Measurements from ENCODE around the gene HENMT1.

HENMT1 gene

DNA sequence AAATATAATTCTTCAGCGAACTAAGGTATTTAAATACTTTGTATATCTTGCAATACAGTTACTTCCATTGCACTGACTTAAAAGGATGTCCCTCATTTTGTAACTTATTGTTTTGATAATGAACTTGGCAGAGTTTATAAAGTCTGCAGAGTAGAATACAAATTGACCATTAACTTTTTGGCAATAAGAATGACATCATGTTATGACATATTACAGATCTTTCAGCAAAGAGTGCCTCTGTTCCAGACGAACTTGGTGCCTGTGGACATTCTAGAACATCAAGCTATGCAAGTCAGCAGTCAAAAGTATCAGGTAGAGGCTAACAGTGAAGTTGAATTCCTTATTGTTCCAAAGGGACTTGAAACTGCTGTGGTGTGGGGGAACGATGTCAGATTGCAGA lies 32.9 kb downstream of the HENMT1 start:
- H3K9me3 Mint-ChIP-seq = no peaks in the 10 kb centered on the region
- H3K4me1 Mint-ChIP-seq (ENCODE audit: low read depth) = peaks cover 3% of the 10 kb centered on the region
- H3K27ac Mint-ChIP-seq = no peak overlapping the region
- no peaks in the 10 kb centered on the region for H3K27me3 Mint-ChIP-seq (ENCODE audit: low read depth)
- H3K36me3 Mint-ChIP-seq (ENCODE audit: low read depth) = peaks cover 9% of the 10 kb centered on the region
- H3K4me3 Mint-ChIP-seq = no peak overlapping the region

GRCh38 chr1:108627256-108627655 lies 33.6 kb downstream of the HENMT1 start:
- Mint-ChIP-seq H3K27me3 (ENCODE audit: low read depth) (no peaks in the 10 kb centered on the region), H3K27ac (no peak overlapping the region), H3K4me3 (no peak overlapping the region)

DNA sequence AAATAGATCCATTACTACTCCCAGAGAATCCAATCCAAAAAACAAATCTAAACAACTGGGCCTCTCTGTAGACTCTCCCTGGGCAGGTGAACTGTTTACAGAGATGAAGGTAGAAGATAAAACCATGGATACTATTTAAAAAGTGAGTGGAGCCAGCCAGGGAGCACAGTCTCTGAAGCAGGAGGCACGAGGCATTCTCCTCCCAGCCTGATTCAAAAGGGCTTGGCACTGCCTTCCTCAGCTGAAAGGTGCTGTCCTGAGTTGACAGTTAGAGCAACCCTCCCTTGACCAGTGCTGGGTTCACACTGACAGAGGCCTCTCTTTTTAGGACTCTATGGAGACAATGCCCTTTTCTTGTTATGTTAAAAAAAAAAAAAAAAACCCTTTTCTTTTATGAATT lies 36.8 kb downstream of the HENMT1 start:
- Mint-ChIP-seq H3K9me3 (no peaks in the 10 kb centered on the region), H3K27ac (no peak overlapping the region), H3K27me3 (ENCODE audit: low read depth) (no peaks in the 10 kb centered on the region), H3K4me1 (ENCODE audit: low read depth) (peaks cover 3% of the 10 kb centered on the region), H3K36me3 (ENCODE audit: low read depth) (peaks cover 2% of the 10 kb centered on the region), H3K4me3 (no peak overlapping the region)

More at GRCh38 chr1:108627256-108627655, 33.6 kb downstream of the HENMT1 start:
- Mint-ChIP-seq H3K36me3 (ENCODE audit: low read depth) (peaks cover 8% of the 10 kb centered on the region), H3K4me1 (ENCODE audit: low read depth) (peaks cover 3% of the 10 kb centered on the region), H3K9me3 (no peaks in the 10 kb centered on the region)

GRCh38 chr1:108617724-108618056 lies 43.2 kb downstream of the HENMT1 start:
- H3K4me3 Mint-ChIP-seq = no peak overlapping the region
- H3K36me3 Mint-ChIP-seq (ENCODE audit: low read depth) = no peaks in the 10 kb centered on the region
- no peak overlapping the region for H3K27ac Mint-ChIP-seq
- no peaks in the 10 kb centered on the region for H3K9me3 Mint-ChIP-seq
- no peaks in the 10 kb centered on the region for H3K27me3 Mint-ChIP-seq (ENCODE audit: low read depth)
- H3K4me1 Mint-ChIP-seq (ENCODE audit: low read depth) = no peaks in the 10 kb centered on the region

GRCh38 chr1:108617008-108617723 lies 43.7 kb downstream of the HENMT1 start:
- no peaks in the 10 kb centered on the region for H3K9me3 Mint-ChIP-seq
- H3K36me3 Mint-ChIP-seq (ENCODE audit: low read depth) = no peaks in the 10 kb centered on the region
- no peaks in the 10 kb centered on the region for H3K4me1 Mint-ChIP-seq (ENCODE audit: low read depth)
- no peaks in the 10 kb centered on the region for H3K27me3 Mint-ChIP-seq (ENCODE audit: low read depth)
- H3K4me3 Mint-ChIP-seq = no peak overlapping the region
- no peak overlapping the region for H3K27ac Mint-ChIP-seq

GRCh38 chr1:108615544-108615943 lies 45.3 kb downstream of the HENMT1 start:
- Mint-ChIP-seq H3K4me1 (ENCODE audit: low read depth) (no peaks in the 10 kb centered on the region), H3K36me3 (ENCODE audit: low read depth) (no peaks in the 10 kb centered on the region), H3K27me3 (ENCODE audit: low read depth) (no peaks in the 10 kb centered on the region), H3K9me3 (no peaks in the 10 kb centered on the region), H3K27ac (no peak overlapping the region), H3K4me3 (no peak overlapping the region)

- Mint-ChIP-seq H3K27ac (no peak overlapping the region), H3K27me3 (ENCODE audit: low read depth) (no peaks in the 10 kb centered on the region), H3K4me3 (no peak overlapping the region), H3K36me3 (ENCODE audit: low read depth) (peaks cover 11% of the 10 kb centered on the region), H3K4me1 (ENCODE audit: low read depth) (peaks cover 2% of the 10 kb centered on the region), H3K9me3 (no peaks in the 10 kb centered on the region)
Measured at GRCh38 chr1:108612496-108612895, 48.4 kb downstream of the HENMT1 start.

DNA sequence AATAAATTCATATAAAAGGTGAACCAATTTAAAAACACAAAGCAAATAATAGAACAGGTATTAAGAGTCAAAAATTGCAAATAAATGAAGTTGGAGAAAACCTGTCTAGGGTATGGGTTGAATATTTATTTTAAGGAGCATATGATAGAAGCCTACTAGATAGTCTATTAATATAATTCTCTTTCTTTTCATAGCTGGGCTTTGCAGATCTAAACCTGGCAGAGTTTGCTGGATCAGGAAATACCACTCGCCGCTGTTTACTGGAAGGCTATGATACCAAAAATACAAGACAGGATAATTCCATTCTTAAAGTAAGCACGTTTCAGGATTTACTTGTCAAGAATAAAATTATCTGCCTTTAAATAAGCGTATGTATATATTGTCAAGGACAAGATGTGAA lies 48.9 kb downstream of the HENMT1 start:
- Mint-ChIP-seq H3K4me1 (ENCODE audit: low read depth) (peaks cover 2% of the 10 kb centered on the region), H3K4me3 (no peak overlapping the region), H3K36me3 (ENCODE audit: low read depth) (peaks cover 11% of the 10 kb centered on the region), H3K27ac (no peak overlapping the region), H3K27me3 (ENCODE audit: low read depth) (no peaks in the 10 kb centered on the region), H3K9me3 (no peaks in the 10 kb centered on the region)

GRCh38 chr1:108610073-108610472 lies 50.8 kb downstream of the HENMT1 start:
- Mint-ChIP-seq H3K27me3 (ENCODE audit: low read depth) (no peaks in the 10 kb centered on the region), H3K4me3 (no peak overlapping the region), H3K36me3 (ENCODE audit: low read depth) (peaks cover 11% of the 10 kb centered on the region), H3K9me3 (no peaks in the 10 kb centered on the region), H3K27ac (no peak overlapping the region), H3K4me1 (ENCODE audit: low read depth) (peaks cover 2% of the 10 kb centered on the region)

DNA sequence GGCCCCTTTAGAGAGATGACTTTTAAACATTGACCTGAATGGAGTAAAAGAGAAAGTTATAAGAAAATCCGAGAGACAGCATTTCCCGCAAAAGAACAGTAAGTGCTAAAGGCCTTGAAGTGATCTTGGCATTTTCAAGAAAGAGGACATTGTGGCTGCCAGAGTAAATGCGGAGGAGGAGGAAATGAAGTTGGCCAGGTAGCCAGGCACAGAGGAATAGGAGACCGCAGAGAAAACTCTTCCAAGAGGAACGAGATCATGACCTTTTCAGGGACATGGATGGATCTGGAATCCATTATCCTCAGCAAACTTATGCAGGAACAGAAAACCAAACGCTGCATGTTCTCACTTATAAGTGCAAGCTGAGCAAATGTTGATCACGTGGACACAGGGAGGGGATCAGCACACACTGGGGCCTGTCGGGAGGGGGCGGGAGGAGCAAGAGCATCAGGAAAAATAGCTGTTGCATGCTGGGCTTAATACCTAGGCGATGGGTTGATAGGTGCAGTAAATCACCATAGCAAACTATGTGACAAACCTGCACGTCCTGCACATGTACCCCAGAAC lies 51.3 kb downstream of the HENMT1 start:
- Mint-ChIP-seq H3K36me3 (ENCODE audit: low read depth) (peaks cover 11% of the 10 kb centered on the region), H3K9me3 (no peaks in the 10 kb centered on the region), H3K4me1 (ENCODE audit: low read depth) (peaks cover 2% of the 10 kb centered on the region), H3K27ac (no peak overlapping the region), H3K4me3 (no peak overlapping the region), H3K27me3 (ENCODE audit: low read depth) (no peaks in the 10 kb centered on the region)

DNA sequence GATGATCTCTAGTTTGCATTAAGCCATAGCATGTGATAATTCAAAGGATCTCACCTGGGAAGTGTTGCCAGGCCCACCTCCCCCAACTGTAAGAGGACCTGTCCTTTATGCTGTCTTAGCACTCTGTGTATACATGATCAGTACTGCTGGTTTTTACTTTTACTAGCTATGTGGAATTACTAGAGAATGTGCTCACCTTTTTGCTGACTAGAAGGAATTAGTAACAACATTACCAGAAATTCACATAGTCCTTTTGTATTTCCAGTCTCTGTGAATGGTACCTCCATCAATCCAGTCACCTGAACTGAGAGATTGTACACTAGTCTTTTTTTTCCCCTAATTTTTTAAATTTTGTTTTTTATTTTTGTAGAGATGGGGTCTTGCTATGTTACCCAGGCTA lies 54.4 kb downstream of the HENMT1 start:
- Mint-ChIP-seq H3K4me1 (ENCODE audit: low read depth) (peaks cover 2% of the 10 kb centered on the region), H3K36me3 (ENCODE audit: low read depth) (peaks cover 11% of the 10 kb centered on the region), H3K9me3 (no peaks in the 10 kb centered on the region), H3K4me3 (no peak overlapping the region), H3K27me3 (ENCODE audit: low read depth) (no peaks in the 10 kb centered on the region), H3K27ac (no peak overlapping the region)

GRCh38 chr1:108605633-108606032 lies 55.3 kb downstream of the HENMT1 start:
- no peak overlapping the region for H3K4me3 Mint-ChIP-seq
- H3K36me3 Mint-ChIP-seq (ENCODE audit: low read depth) = peaks cover 11% of the 10 kb centered on the region
- no peaks in the 10 kb centered on the region for H3K27me3 Mint-ChIP-seq (ENCODE audit: low read depth)
- H3K9me3 Mint-ChIP-seq = no peaks in the 10 kb centered on the region
- H3K4me1 Mint-ChIP-seq (ENCODE audit: low read depth) = peaks cover 2% of the 10 kb centered on the region
- no peak overlapping the region for H3K27ac Mint-ChIP-seq

- Mint-ChIP-seq H3K4me1 (ENCODE audit: low read depth) (no peaks in the 10 kb centered on the region), H3K27ac (no peak overlapping the region), H3K36me3 (ENCODE audit: low read depth) (peaks cover 1% of the 10 kb centered on the region), H3K4me3 (no peak overlapping the region), H3K9me3 (no peaks in the 10 kb centered on the region), H3K27me3 (ENCODE audit: low read depth) (no peaks in the 10 kb centered on the region)
Measured at GRCh38 chr1:108601708-108602410, 59.0 kb downstream of the HENMT1 start.

- Mint-ChIP-seq H3K4me1 (ENCODE audit: low read depth) (no peaks in the 10 kb centered on the region), H3K9me3 (no peaks in the 10 kb centered on the region), H3K27ac (no peak overlapping the region), H3K36me3 (ENCODE audit: low read depth) (peaks cover 1% of the 10 kb centered on the region), H3K4me3 (no peak overlapping the region), H3K27me3 (ENCODE audit: low read depth) (no peaks in the 10 kb centered on the region)
Measured at GRCh38 chr1:108600504-108600903, 60.4 kb downstream of the HENMT1 start.

DNA sequence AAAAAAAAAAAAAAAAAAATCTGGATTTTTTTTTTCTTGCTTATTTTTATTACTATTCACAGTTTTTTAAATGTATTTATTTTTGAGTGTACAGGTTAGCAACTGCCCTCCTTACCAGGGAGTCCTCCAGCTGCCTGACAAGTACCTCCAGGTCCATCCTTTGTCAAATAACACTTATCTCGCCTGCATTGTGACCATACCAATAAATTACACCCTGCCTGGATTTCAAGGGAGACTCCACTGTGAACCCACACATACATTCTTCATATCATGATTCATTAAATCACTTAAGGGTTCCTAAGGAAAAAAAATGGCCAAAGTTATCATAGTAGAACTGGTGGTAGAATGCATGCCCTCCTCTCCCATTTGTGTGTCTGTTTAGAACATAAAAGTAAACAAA lies 62.6 kb downstream of the HENMT1 start:
- no peak overlapping the region for H3K4me3 Mint-ChIP-seq
- H3K27me3 Mint-ChIP-seq (ENCODE audit: low read depth) = no peaks in the 10 kb centered on the region
- H3K4me1 Mint-ChIP-seq (ENCODE audit: low read depth) = no peaks in the 10 kb centered on the region
- peaks cover 3% of the 10 kb centered on the region for H3K36me3 Mint-ChIP-seq (ENCODE audit: low read depth)
- no peak overlapping the region for H3K27ac Mint-ChIP-seq
- H3K9me3 Mint-ChIP-seq = no peaks in the 10 kb centered on the region
